ENCODE measurements around the gene ROR1. TPM values are rescaled to one million over a fixed set of nuclear protein-coding genes. Genes with fewer than 3 reads are reported as not detected.
A peak's percentile ranks its signal among the peaks of the same experiment; 100 is the strongest.

The ROR1 gene
- total and polyA plus RNA-seq, 2 donors (not counting 3 experiments of a cell fraction or from before 2014, with no cell fraction given): 2.6 to 3.5 TPM

DNA sequence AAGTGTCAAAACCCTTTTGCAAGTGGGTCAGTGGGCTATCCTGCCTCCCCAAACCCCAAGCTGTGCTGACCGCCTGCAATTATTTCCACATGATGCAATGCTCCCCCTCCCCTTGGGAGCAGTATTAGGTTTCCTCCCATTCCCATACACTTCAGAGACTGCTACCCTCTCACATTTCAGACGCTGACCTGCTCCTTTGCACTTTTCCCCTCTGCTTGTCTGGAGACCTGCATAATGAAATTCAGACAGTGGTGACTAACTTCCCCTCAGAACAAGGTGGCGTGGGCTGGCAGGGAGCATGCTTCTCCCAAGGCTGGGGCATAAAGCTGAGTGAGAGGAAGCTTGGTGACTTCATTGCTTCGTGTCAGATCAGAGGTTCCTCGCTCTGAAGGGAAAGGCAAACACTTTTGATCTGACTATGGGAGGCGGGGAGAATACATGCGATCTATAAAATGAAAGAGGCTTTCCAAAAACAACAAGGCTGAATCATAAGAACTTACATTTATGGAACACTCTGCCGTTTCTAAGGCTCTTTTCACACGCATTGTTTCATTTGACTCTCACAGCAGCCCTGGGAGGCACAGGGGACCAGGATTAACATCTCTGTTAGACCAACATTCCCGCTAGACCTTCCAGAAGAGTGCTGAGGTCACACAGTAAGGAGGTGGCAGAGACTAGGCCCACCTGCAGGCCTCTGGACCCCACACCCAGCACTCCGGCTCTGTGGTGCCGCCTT lies 27.5 kb upstream of the ROR1 start:
- dilution Hi-C loops (cut with MboI; ENCODE audit: extremely low pct_ligation_motif_present, low sequenced_read_pairs) (no loop called here), intact Hi-C loops (cut with micrococcal nuclease) (loop anchor here (1.0 to 5.0 kb wide), 5 partner anchors 15 to 261 kb away; partner anchors contain the start of gene ROR1)
- CTCF ChIA-PET: interaction anchor here (0.8 to 2.8 kb wide), 10 partner anchors 14 to 500 kb away, joined by 3 to 21 read pairs (median 4); partner anchors contain the start of gene ROR1
- TF ChIP-seq EZH2 (IDR thresholded peaks at IDR 0.05; ENCODE audit: borderline replicate concordance, low read depth, low read length, severe bottlenecking): no peak
- TF ChIP-seq JUN (IDR thresholded peaks at IDR 0.05; ENCODE audit: borderline replicate concordance, insufficient read depth, insufficient read length, low read depth): peak; percentile 85
- peak; percentile 60 for TF ChIP-seq POLR2AphosphoS5 (IDR thresholded peaks at IDR 0.05; ENCODE audit: insufficient read depth, low read depth, low read length)
- peak; percentile 86 for TF ChIP-seq FOS (IDR thresholded peaks at IDR 0.05; ENCODE audit: borderline replicate concordance, insufficient read depth, low read length)
- TF ChIP-seq GATA2 (IDR thresholded peaks at IDR 0.05; ENCODE audit: insufficient read depth, insufficient read length, low read depth, low read length): peak; percentile 48
- TF ChIP-seq POLR2A (IDR thresholded peaks at IDR 0.05; ENCODE audit: low read depth, low read length): no peak
- peak; percentile 60 for TF ChIP-seq MYC (IDR thresholded peaks at IDR 0.05; ENCODE audit: low read depth, low read length)
- TF ChIP-seq, protein P1, sequence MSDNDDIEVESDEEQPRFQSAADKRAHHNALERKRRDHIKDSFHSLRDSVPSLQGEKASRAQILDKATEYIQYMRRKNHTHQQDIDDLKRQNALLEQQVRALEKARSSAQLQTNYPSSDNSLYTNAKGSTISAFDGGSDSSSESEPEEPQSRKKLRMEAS (IDR thresholded peaks at IDR 0.05; ENCODE audit: insufficient read depth, insufficient read length): peak; percentile 53
- Histone ChIP-seq H3K79me2 (ENCODE audit: control insufficient read depth, insufficient read depth, low read length) (no peaks in the 10 kb centered on the region), H3K9me1 (replicated peaks; ENCODE audit: control insufficient read depth, extremely low read depth, insufficient read depth, low read length) (no peaks in the 10 kb centered on the region), H3K36me3 (ENCODE audit: control insufficient read depth in 2 of 2, extremely low read depth in 1 of 2, insufficient read depth in 2 of 2, low read length in 2 of 2) (no peaks in the 10 kb centered on the region), H3K9me3 (replicated peaks; ENCODE audit: control insufficient read depth, insufficient read depth, low read length) (no peaks in the 10 kb centered on the region), H3K27ac (ENCODE audit: insufficient read depth, low read depth, low read length) (peak overlapping the region; percentile 97), H3K4me1 (ENCODE audit: control insufficient read depth, extremely low read depth, insufficient read depth, low read length) (peaks cover 25% of the 10 kb centered on the region), H3K9ac (replicated peaks; ENCODE audit: extremely low read depth, insufficient read depth, low read length) (peak overlapping the region; percentile 76), H3K4me2 (ENCODE audit: insufficient read depth, low read length) (peak overlapping the region; percentile 33), H4K20me1 (replicated peaks; ENCODE audit: control insufficient read depth, extremely low read depth, insufficient read depth, low read length) (no peaks in the 10 kb centered on the region), H3K27me3 (ENCODE audit: control insufficient read depth in 2 of 2, insufficient read depth in 2 of 2, low read length in 2 of 2) (no peaks in the 10 kb centered on the region), H3K4me3 (replicated peaks in 1 of 3; ENCODE audit: insufficient read depth in 1 of 3, low read depth in 1 of 3, low read length in 3 of 3) (no peak overlapping the region), H2AFZ (ENCODE audit: low read depth, low read length) (peak overlapping the region; percentile 45)
- DNase-seq (ENCODE audit: low read depth, low spot score) (peak; percentile 99), FAIRE-seq (peak; percentile 99)
- BruUV-seq (replicated peaks): TSS peak; percentile 91
- POLR2A ChIA-PET: interaction anchor here (0.6 to 1.4 kb wide), 3 partner anchors 15 to 36 kb away, joined by 3 read pairs; no protein-coding TSS in a partner anchor

Measured in endothelial cell of umbilical vein (primary cell).